ENCODE results near the gene YKT6. TPM values are rescaled to one million over a fixed set of nuclear protein-coding genes. Genes with fewer than 3 reads are reported as not detected.

The YKT6 gene
- polyA plus RNA-seq, 1 experiment = 124 TPM

- Histone ChIP-seq H3K9me3 (ENCODE audit: control insufficient read depth, insufficient read depth, low read length) (peaks cover 12% of the 10 kb centered on the region), H3K27ac (ENCODE audit: low read depth, low read length) (peak overlapping the region; percentile 42), H3K4me3 (ENCODE audit: low read depth, low read length) (no peak overlapping the region), H3K27me3 (ENCODE audit: control insufficient read depth, insufficient read depth, low read length) (no peaks in the 10 kb centered on the region)
- ChIA-PET POLR2A (no interaction called here), CTCF (no interaction called here)
- peak; percentile 44 for DNase-seq (ENCODE audit: low read depth, low spot score)
- TF ChIP-seq CTCF (IDR thresholded peaks at IDR 0.05; ENCODE audit: low read depth, low read length) = no peak
Observed at GRCh38 chr7:44184206-44184872, 16.4 kb upstream of the YKT6 start.

GRCh38 chr7:44184873-44185446 is 15.8 kb upstream of the YKT6 start:
- DNase-seq (ENCODE audit: low read depth, low spot score) = no peak
- Histone ChIP-seq H3K27ac (ENCODE audit: low read depth, low read length) (peak overlapping the region; percentile 39), H3K9me3 (ENCODE audit: control insufficient read depth, insufficient read depth, low read length) (peaks cover 12% of the 10 kb centered on the region), H3K4me3 (ENCODE audit: low read depth, low read length) (no peak overlapping the region), H3K27me3 (ENCODE audit: control insufficient read depth, insufficient read depth, low read length) (no peaks in the 10 kb centered on the region)
- ChIA-PET POLR2A (no interaction called here), CTCF (no interaction called here)
- no peak for TF ChIP-seq CTCF (IDR thresholded peaks at IDR 0.05; ENCODE audit: low read depth, low read length)

- POLR2A ChIA-PET = no interaction called here
- no peak for DNase-seq (ENCODE audit: low read depth, low spot score)
- CTCF ChIA-PET = interaction anchor here (1.1 kb wide), 1 partner anchor 11 kb away, joined by 5 read pairs; no protein-coding TSS in a partner anchor
- Histone ChIP-seq H3K9me3 (ENCODE audit: control insufficient read depth, insufficient read depth, low read length) (peaks cover 12% of the 10 kb centered on the region), H3K27ac (ENCODE audit: low read depth, low read length) (peak overlapping the region; percentile 39), H3K4me3 (ENCODE audit: low read depth, low read length) (no peak overlapping the region), H3K27me3 (ENCODE audit: control insufficient read depth, insufficient read depth, low read length) (peaks cover 1% of the 10 kb centered on the region)
- no peak for TF ChIP-seq CTCF (IDR thresholded peaks at IDR 0.05; ENCODE audit: low read depth, low read length)
Observed at GRCh38 chr7:44185729-44186128, 15.0 kb upstream of the YKT6 start.

GRCh38 chr7:44186736-44187135 is 14.0 kb upstream of the YKT6 start:
- Histone ChIP-seq H3K27ac (ENCODE audit: low read depth, low read length) (no peak overlapping the region), H3K27me3 (ENCODE audit: control insufficient read depth, insufficient read depth, low read length) (peaks cover 4% of the 10 kb centered on the region), H3K4me3 (ENCODE audit: low read depth, low read length) (no peak overlapping the region), H3K9me3 (ENCODE audit: control insufficient read depth, insufficient read depth, low read length) (peaks cover 12% of the 10 kb centered on the region)
- no peak for TF ChIP-seq CTCF (IDR thresholded peaks at IDR 0.05; ENCODE audit: low read depth, low read length)
- ChIA-PET CTCF (no interaction called here), POLR2A (no interaction called here)
- no peak for DNase-seq (ENCODE audit: low read depth, low spot score)

- DNase-seq (ENCODE audit: low read depth, low spot score) = no peak
- TF ChIP-seq CTCF (IDR thresholded peaks at IDR 0.05; ENCODE audit: low read depth, low read length) = no peak
- POLR2A ChIA-PET = no interaction called here
- CTCF ChIA-PET = no interaction called here
- Histone ChIP-seq H3K4me3 (ENCODE audit: low read depth, low read length) (no peak overlapping the region), H3K9me3 (ENCODE audit: control insufficient read depth, insufficient read depth, low read length) (peaks cover 6% of the 10 kb centered on the region), H3K27me3 (ENCODE audit: control insufficient read depth, insufficient read depth, low read length) (peaks cover 8% of the 10 kb centered on the region), H3K27ac (ENCODE audit: low read depth, low read length) (no peak overlapping the region)
Observed at GRCh38 chr7:44187636-44188416, 13.0 kb upstream of the YKT6 start.
